ENCODE data around the gene UBL4A. TPM values are rescaled to one million over a fixed set of nuclear protein-coding genes. Genes with fewer than 3 reads are reported as not detected.
A peak's percentile ranks its signal among the peaks of the same experiment; 100 is the strongest.

The UBL4A gene
- total RNA-seq, 1 donor = 32.0 TPM

- TF ChIP-seq, protein P1, sequence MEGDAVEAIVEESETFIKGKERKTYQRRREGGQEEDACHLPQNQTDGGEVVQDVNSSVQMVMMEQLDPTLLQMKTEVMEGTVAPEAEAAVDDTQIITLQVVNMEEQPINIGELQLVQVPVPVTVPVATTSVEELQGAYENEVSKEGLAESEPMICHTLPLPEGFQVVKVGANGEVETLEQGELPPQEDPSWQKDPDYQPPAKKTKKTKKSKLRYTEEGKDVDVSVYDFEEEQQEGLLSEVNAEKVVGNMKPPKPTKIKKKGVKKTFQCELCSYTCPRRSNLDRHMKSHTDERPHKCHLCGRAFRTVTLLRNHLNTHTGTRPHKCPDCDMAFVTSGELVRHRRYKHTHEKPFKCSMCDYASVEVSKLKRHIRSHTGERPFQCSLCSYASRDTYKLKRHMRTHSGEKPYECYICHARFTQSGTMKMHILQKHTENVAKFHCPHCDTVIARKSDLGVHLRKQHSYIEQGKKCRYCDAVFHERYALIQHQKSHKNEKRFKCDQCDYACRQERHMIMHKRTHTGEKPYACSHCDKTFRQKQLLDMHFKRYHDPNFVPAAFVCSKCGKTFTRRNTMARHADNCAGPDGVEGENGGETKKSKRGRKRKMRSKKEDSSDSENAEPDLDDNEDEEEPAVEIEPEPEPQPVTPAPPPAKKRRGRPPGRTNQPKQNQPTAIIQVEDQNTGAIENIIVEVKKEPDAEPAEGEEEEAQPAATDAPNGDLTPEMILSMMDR (IDR thresholded peaks at IDR 0.05; ENCODE audit: insufficient read depth, low read depth, low read length) = no peak
- peak within 1 kb of the TSS; percentile 66 for H3K4me3 ChIP-seq (ENCODE audit: low read depth, low read length)
- DNase-seq (ENCODE audit: low read depth) = peak; percentile 65
These were observed 42.2 kb downstream of the UBL4A start, which contains the start of gene FAM50A for GRCh38 chrX:154443992-154444754. Gene FAM50A, plus strand, starts transcription at chrX:154444141. Its CDS starts 95 bp downstream, at chrX:154444236.

DNA sequence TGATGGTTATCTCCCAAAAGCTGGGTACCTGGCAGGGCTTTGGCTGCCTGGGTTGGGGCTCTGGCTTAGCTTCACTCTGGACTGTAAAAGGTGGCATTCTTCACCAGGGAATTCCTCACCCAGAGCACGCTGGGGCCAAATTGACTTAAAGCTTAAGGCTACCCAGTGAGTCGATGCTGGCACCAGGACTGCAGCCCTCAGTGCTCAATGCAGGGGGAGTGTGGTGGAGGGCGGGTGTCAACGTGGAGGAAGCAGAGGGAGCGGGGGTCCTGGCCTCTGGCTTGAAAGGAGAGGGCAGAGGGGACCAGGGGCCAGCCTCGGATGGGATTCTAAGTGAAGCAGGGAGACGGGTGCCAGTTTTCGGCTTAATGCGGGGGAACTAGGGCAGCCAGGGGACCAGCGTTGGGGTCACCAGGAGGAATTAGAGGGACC lies 42.9 kb downstream of the UBL4A start:
- H3K4me3 ChIP-seq (ENCODE audit: low read depth, low read length) = peak overlapping the region; percentile 44
- DNase-seq (ENCODE audit: low read depth) = peak; percentile 5
- TF ChIP-seq, protein P1 (IDR thresholded peaks at IDR 0.05; ENCODE audit: insufficient read depth, low read depth, low read length) = no peak

DNA sequence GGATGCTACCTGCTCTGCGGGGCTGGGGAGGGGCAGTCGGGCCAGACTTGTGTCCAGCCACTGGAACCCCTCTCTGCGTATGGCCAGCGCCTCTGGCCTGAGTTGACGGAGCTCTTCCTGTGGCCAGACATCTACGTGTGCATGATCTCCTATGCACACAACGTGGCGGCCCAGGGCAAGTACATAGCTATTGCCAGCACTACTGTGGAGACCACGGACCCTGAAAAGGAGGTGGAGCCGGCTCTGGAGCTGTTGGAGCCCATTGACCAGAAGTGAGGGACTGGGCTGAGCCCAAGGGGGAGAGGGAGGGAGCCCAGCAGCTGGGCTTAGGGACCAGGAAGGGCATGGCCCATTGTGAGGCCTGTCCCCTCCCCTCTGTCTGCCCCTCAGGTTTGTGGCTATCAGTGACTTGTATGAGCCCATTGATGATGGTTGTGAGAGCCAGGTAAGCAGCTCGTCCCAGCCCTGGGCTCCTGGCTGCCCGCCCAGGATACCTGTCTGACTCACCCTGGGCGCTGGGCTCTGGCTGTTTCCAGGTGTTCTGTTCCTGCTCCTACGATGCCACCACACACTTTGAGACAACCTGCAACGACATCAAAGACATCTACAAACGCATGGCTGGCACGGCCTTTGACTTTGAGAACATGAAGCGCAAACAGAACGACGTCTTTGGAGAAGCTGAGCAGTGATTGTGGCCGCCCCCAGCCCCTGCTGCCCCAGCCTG lies 44.3 kb downstream of the UBL4A start:
- no peak for DNase-seq (ENCODE audit: low read depth)

DNA sequence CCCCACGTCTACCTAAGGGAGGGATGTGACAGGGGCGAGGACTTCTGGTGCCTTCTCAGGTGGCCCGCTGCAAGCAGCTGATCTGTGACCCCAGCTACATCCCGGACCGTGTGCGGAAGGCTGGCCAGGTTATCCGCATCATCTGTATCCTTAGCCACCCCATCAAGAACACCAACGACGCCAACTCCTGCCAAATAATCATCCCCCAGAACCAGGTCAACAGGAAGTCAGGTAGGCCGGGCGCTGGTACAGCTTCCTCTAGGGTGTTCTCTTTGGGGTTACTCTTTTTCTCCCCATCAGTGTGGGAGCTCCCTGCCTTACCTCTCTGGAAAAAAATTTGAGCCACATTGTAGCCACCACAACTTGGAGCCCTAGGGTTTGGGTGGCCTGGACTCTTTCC lies 44.9 kb downstream of the UBL4A start:
- H3K4me3 ChIP-seq (ENCODE audit: low read depth, low read length) = no peak overlapping the region
- no peak for DNase-seq (ENCODE audit: low read depth)
- TF ChIP-seq, protein P1 (IDR thresholded peaks at IDR 0.05; ENCODE audit: insufficient read depth, low read depth, low read length) = no peak

More for the DNA sequence above, 44.3 kb downstream of the UBL4A start:
- TF ChIP-seq, protein P1 (IDR thresholded peaks at IDR 0.05; ENCODE audit: insufficient read depth, low read depth, low read length) = no peak
- no peak overlapping the region for H3K4me3 ChIP-seq (ENCODE audit: low read depth, low read length)

DNA sequence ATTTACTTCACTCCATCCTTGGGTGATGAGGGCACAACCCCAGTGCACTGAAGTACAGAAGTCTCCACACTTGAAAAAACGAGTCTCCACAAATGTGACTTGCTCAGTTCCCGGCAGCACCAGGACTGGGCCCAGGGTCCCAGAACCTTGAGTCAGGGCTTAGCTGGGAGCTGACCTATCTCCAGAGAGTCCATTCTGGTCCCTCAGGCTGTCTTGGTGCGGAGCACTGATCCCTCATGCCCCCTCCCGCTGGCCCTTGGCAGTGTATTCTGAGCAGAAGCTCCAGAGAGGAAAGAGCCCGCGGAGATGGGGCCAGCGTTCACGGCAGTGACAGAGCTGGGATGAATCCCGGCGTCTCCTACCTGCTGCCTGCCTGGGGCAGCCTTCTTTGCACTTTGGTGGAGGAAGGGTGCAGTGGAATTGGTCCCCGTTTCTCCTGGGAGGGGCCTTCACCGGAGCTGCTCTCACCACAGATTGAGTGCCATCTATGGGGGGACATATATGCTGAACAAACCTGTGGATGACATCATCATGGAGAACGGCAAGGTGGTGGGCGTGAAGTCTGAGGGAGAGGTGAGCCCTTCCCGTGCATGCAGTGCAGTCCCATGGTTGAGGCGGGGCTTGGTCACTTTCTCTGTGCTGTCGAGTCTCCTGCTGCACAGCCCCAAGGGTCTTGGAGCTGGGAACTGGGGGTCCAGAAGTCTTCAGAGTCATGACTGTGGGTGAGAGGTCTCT lies 45.6 kb downstream of the UBL4A start:
- TF ChIP-seq, protein P1 (IDR thresholded peaks at IDR 0.05; ENCODE audit: insufficient read depth, low read depth, low read length) = no peak
- no peak overlapping the region for H3K4me3 ChIP-seq (ENCODE audit: low read depth, low read length)
- DNase-seq (ENCODE audit: low read depth) = no peak

DNA sequence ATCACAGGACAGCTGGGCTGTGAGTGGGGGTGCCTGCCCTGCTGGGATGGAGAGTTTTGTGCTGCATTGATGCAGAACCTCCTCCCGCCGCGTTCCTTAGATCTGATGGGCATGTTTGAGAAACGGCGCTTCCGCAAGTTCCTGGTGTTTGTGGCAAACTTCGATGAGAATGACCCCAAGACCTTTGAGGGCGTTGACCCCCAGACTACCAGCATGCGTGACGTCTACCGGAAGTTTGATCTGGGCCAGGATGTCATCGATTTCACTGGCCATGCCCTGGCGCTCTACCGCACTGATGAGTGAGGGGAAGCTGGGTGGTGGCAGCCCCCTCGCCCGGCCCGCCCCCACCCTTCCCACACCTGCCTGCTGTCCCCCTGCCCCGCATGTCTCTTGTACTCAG lies 46.6 kb downstream of the UBL4A start:
- TF ChIP-seq, protein P1 (IDR thresholded peaks at IDR 0.05; ENCODE audit: insufficient read depth, low read depth, low read length) = no peak
- DNase-seq (ENCODE audit: low read depth) = no peak
- H3K4me3 ChIP-seq (ENCODE audit: low read depth, low read length) = no peak overlapping the region
